ENCODE results near the gene KLHL3.

The KLHL3 gene

GRCh38 chr5:137633896-137634295 lies 102.0 kb downstream of the KLHL3 start (continued):
- TF ChIP-seq ZBTB49 (tag by site-specific recombination; IDR thresholded peaks at IDR 0.05; ENCODE audit: low read depth): no peak
- no peak for TF ChIP-seq ZSCAN5A (tag by site-specific recombination; IDR thresholded peaks at IDR 0.05)
- TF ChIP-seq ZEB2 (tag by site-specific recombination; IDR thresholded peaks at IDR 0.05): no peak
- TF ChIP-seq GLI4 (tag by site-specific recombination; IDR thresholded peaks at IDR 0.05): no peak
- TF ChIP-seq PRDM4 (tag by site-specific recombination; IDR thresholded peaks at IDR 0.05): no peak
- no peak for TF ChIP-seq ZNF513 (tag by site-specific recombination; IDR thresholded peaks at IDR 0.05)
- no peak for TF ChIP-seq ZNF677 (tag by site-specific recombination; IDR thresholded peaks at IDR 0.05)

GRCh38 chr5:137632716-137633115 lies 103.2 kb downstream of the KLHL3 start:
- no peak overlapping the region for H3K4me3 ChIP-seq (ENCODE audit: low read depth, low read length)
- TF ChIP-seq ZNF529 (tag by site-specific recombination; IDR thresholded peaks at IDR 0.05; ENCODE audit: insufficient replicate concordance) (no peak), ZNF664 (tag by site-specific recombination; IDR thresholded peaks at IDR 0.05) (no peak), ZNF629 (tag by site-specific recombination; IDR thresholded peaks at IDR 0.05) (no peak)
- H3K4me1 ChIP-seq (ENCODE audit: control insufficient read depth, insufficient read depth, low read length): no peaks in the 10 kb centered on the region
- H3K36me3 ChIP-seq (ENCODE audit: control insufficient read depth in 2 of 2, insufficient read depth in 1 of 2, low read length in 2 of 2): no peaks in the 10 kb centered on the region
- ChIA-PET POLR2A (no interaction called here), CTCF (interaction anchor here (1.0 to 6.4 kb wide), 3 partner anchors 27 to 445 kb away, joined by 3 to 87 read pairs (median 37); no protein-coding TSS in a partner anchor)
- no peaks in the 10 kb centered on the region for H3K9me3 ChIP-seq (ENCODE audit: control insufficient read depth, insufficient read depth, low read depth, low read length)
- H3K27ac ChIP-seq (ENCODE audit: extremely low read depth, low read depth, low read length): no peak overlapping the region

GRCh38 chr5:137631453-137631852 lies 104.4 kb downstream of the KLHL3 start:
- no peaks in the 10 kb centered on the region for H3K9me3 ChIP-seq (ENCODE audit: control insufficient read depth, insufficient read depth, low read depth, low read length)
- POLR2A ChIA-PET: no interaction called here
- CTCF ChIA-PET: interaction anchor here (0.7 to 6.4 kb wide), 7 partner anchors 12 to 446 kb away, joined by 3 to 87 read pairs (median 7); partner anchors contain the start of gene KLHL3
- no peak overlapping the region for H3K4me3 ChIP-seq (ENCODE audit: low read depth, low read length)
- no peaks in the 10 kb centered on the region for H3K4me1 ChIP-seq (ENCODE audit: control insufficient read depth, insufficient read depth, low read length)
- no peak overlapping the region for H3K27ac ChIP-seq (ENCODE audit: extremely low read depth, low read depth, low read length)
- H3K36me3 ChIP-seq (ENCODE audit: control insufficient read depth in 2 of 2, insufficient read depth in 1 of 2, low read length in 2 of 2): no peaks in the 10 kb centered on the region
- TF ChIP-seq MEIS1 (CRISPR knock-in tag; IDR thresholded peaks at IDR 0.05; ENCODE audit: borderline replicate concordance): no peak
- no peak for TF ChIP-seq ZNF112 (tag by site-specific recombination; IDR thresholded peaks at IDR 0.05)
- TF ChIP-seq ZNF645 (tag by site-specific recombination; IDR thresholded peaks at IDR 0.05): no peak
- no peak for TF ChIP-seq ZNF132 (tag by site-specific recombination; IDR thresholded peaks at IDR 0.05; ENCODE audit: borderline replicate concordance)
- no peak for TF ChIP-seq ZNF776 (tag by site-specific recombination; IDR thresholded peaks at IDR 0.05; ENCODE audit: borderline replicate concordance)
- TF ChIP-seq ZNF280D (tag by site-specific recombination; IDR thresholded peaks at IDR 0.05): no peak
- TF ChIP-seq HOXA7 (CRISPR knock-in tag; IDR thresholded peaks at IDR 0.05; ENCODE audit: borderline replicate concordance): no peak
- TF ChIP-seq ZBTB20 (tag by site-specific recombination; IDR thresholded peaks at IDR 0.05): no peak
- TF ChIP-seq GLI4 (tag by site-specific recombination; IDR thresholded peaks at IDR 0.05): no peak
- TF ChIP-seq ZNF701 (tag by site-specific recombination; IDR thresholded peaks at IDR 0.05): no peak
- TF ChIP-seq ZNF830 (tag by site-specific recombination; IDR thresholded peaks at IDR 0.05; ENCODE audit: low read depth): no peak
- TF ChIP-seq ZNF248 (tag by site-specific recombination; IDR thresholded peaks at IDR 0.05): no peak
- no peak for TF ChIP-seq ZNF677 (tag by site-specific recombination; IDR thresholded peaks at IDR 0.05)
